ENCODE measurements around the gene PPP2R2B.
"Not testable (repeated sequence)": the region's sequence is repeated elsewhere in the genome, so short reads cannot be mapped to it uniquely, and the experiment has no call there.

Gene PPP2R2B

DNA sequence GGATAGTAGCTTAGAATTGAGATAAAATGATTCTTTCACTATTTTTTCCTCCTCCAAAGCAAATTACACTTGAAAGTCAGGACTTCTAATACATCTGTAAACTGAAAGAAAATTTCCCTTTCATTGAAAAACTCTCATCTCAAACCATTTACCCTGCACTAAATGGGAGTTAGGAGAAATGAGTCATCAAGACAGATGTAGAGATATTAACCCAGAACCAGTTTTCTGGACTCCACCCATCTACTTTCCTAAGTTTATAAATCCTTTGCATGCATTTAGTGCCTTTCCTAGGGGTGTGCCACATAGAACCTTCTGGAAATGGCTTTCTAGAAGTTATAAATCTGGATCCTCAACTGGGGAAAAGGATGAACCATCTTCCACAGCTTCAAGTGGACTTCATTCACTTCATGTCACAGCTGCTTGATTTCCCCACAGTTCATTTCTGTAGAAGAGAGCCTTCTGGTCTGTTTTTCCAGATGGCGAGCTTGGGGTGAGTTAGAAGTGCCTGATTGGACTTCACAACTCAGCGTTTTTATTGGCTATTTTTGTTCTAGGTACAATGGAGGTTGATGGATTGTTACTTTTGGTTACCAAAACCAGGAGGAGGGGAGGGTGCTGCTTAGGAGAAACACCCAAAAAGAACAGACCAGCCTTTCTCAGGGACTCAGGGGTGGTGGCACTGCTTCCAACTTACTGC, 290.1 kb downstream of the PPP2R2B start:
- no peak for DNase-seq

DNA sequence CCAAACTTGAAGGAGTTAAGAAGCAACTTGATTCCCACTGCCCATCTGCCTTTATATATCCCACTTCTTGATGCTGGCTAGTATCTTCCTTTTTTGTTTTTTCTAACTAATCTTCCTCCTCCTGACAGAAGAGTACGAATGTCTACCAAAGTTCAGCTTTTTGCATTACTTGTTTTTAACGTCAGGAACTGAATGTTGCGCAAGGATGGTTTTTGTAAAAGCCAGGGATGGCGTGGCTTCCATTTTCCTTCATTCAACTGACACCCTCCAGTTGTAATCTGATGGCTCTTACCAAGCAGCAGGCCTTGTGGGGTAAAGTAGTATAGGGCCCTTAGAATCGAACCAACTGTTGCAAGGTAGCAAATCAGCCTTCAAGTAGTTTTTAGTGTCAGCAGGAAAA, 291.8 kb downstream of the PPP2R2B start:
- no peak for DNase-seq

DNA sequence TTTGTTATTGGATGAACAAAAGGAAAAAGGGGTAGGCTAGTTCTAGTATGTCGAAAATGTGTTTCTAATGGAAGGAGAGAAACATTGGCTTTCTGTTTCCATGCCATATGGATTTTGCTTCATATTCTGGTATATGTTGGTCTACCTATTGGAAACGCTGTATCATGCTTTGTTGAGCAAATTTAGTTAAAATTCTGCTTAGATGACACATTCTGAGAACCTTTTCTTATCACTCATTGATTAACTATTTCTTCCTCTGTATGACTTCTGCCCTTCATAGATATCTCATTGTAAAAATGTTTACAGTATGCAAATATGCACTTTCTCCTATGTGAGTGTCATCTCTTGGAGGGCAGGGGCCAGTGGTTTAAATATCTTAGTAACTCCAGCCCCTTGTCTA, 293.8 kb downstream of the PPP2R2B start:
- DNase-seq: no peak

DNA sequence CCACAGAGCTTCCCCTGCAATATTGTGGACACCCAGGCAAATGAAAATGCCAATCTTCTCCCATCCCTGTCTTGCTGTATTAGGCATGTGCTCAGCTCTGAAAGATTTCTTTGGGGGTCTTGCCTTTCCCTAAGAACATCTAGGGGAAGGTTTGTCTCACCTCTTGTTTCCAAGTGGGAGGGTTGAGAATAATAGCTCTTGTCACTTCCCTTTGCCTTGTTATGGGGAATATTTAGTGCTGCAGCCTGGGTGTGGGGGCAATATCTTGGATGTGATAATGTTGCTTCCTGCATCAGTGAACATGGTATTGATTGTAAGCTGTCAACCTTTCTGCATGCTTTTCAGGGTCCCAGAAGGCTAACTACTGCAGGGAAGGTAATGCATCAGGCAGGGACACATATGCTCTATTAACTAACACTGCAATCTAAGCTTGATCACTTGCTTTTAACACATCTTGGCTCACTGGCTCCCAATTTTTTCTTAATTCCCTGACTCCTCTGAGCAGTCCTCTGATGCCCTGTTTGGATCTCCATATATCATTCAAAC, 296.4 kb downstream of the PPP2R2B start:
- no peak for DNase-seq

DNA sequence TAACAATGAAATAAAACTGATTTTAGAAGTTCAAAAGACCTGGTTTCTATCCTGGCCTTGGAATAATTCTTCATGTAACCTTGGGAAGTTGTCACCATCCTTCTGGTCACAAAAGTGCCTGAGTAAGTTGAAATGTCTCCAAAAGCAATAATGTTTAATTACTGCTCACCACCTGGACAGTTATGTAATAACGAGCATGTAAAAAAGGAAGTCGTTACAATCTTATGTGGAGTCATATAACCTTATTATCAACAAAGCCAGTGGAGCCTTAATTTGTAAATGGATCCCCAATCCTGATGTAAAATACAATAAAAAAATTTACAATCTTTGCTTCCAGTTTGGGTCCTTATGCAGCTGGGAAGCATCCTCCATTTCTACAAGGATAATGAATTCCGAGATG, 298.3 kb downstream of the PPP2R2B start:
- DNase-seq: no peak

DNA sequence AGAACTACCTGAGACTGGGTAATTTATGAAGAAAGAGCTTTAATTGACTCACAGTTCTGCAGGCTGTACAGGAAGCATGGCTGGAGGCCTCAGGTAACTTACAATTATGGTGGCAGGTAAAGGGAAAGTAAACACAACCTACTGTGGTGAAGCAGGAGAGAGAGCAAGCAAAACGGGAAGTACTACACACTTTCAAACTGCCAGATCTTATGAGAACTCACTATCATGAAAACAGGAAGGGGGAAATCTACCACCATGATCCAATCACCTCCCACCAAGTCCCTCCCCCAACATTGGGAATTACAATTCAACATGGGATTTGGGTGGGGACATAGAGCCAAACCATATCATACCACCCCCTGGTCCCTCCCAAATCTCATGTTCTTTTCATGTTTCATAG, 303.8 kb downstream of the PPP2R2B start:
- DNase-seq: no peak

DNA sequence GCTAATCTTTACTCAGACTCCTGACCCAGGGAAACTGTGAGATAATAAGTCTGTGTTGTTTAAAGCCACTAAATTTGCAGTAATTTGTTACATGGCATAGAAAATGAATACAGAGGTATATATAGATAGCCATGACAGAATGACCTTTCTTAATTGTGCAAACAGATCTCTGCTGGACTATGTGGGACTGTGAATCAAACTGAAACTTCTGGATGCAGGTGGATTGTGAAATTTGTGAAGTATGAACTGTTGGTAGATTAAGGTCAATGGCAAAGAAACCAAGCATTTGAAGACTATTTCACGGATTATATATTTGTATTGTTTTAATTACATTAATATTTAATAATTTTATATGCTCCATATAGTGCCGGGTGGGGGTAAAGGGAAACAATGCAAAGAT, 310.4 kb downstream of the PPP2R2B start:
- no peak for DNase-seq

DNA sequence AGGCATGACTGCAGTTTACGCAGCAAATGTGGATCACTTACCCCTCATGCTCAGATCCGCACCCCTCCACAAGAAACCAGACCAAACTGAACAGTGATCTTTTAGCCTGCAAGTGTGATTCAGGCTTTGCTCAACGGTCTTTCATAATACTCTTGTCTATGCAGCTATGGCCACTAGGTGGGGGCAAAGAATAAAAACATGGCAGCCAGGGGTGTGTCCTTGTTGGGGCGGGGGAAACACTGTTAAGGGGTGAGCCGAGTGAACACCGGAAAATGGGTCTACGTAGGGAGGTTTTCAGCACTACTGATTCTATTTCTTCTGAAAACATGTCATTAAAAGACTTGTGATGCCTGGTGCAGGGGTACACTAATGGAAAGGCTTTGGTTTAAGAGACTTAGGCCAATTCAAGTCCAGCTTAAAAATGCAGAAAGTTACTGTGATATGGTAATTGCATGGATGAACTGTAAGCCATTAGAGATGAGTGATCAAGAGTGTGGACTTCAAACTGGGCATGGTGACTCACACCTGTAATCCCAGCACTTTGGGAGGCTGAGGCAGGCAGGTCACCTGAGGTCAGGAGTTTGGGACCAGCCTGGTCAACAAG, 312.7 kb downstream of the PPP2R2B start:
- peak; percentile 4 for DNase-seq

DNA sequence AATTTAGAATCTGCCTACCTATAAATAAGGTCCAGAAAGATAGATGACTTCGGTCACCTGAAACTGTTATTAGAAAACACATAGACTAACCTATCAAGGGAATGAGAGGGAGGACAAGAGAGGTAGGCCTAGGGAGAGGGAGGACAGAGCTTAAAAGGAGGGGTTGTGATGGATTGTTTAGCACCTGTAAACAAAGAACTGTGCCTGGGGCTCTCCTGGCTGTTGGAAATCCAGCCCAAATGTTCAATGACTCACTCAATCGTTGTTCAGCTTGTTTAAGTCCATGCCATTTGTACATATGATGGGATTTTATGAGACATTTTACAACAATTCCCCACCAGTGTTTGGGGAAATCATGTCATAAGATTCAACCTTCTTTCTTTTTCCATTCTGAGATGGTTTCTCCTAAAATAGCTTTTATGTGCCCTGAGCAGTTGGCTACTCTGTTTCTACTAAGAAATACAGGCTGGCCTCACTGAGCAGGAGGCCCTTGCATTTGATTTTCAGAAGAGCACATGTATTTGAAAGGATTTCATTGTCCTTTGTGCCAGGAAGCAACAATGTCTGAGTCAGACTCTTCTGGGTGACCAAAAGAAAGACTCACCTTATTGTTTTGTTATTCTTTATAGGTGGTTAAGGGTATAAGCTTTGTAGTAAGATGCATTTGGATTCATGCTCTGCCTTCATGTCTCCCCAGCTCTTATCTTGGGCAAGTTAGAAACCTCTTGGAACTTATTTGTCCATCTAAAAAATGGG, 314.4 kb downstream of the PPP2R2B start:
- DNase-seq: no peak

DNA sequence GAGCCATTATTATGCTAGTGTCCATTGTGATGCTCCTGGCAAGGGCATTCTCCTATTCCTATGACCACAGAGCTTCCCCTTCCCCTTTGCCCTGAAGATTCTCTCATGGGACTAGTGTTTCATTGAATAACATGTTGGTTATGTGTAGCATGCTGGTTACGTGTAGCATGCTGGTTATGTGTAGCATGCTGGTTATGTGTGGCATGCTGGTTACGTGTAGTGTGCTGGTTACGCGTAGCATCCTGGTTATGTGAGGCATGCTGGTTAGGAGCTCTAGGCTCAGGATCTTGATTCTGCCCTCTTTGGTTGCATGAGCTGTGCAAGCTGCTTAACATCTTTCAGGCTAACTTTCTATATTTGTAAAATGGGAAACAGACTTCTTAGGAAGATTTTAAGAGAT, 316.1 kb downstream of the PPP2R2B start:
- no peak for DNase-seq

DNA sequence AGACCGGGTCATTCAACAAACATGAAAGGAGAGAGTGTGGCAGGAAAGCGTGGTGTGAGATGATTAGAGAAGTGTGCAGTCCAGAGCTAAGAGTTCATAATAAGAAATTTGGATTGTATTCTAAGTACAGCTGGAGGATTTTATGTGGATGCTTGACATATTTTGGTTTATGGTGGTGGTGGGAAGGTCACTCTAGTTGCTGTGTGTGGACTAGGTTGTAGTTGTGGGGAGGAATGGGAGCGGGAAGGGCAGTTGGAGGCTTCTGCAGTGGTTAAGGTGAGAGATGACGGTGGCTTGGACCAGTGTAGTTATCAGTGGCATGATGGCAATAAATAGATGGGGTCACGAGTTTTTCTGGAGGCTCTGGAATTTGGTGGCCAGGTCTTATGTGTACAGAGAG, 316.8 kb downstream of the PPP2R2B start:
- DNase-seq: no peak

DNA sequence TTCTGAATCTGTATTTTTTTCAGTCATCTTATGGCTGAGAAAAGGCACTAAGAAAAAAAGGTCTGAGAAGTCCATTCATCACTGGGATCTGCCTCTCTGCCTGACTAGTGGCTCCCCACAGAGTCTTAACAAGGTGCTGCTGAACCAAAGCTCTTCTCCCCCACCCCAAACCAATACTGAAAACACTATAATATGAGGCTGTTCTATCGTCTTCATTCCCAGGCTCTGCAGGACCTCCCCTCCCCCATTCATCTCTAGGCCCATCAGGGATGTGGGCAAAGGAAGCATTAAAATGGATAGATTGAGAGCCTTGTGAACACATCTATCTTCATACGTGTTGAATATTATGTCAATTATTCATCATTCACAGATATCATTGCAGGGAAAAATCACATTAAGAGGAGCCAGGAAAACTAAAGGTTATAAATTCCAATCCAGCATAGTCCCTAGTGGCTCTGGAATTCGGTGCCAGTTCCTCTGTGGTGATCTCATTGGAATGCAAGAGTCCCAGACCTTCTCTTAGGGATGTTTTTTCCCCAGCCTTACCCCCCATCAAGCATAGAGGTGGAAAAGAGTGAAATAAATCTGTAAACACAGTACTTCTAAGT, 318.2 kb downstream of the PPP2R2B start:
- no peak for DNase-seq

DNA sequence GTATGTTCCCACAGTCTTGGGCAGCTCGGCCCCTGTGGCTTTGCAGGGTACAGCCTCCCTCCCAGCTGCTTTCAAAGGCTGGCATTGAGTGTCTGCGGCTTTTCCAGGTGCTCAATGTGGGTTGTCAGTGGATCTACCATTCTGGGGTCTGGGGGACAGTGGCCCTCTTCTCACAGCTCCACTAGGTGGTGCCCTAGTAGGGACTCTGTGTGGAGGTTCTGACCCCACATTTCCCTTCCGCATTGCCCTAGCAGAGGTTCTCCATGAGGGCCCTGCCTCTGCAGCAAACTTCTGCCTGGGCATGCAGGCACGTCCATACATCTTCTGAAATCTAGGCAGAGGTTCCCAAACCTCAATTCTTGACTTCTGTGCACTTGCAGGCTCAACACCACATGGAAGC, 321.7 kb downstream of the PPP2R2B start:
- not testable (repeated sequence) for DNase-seq

DNA sequence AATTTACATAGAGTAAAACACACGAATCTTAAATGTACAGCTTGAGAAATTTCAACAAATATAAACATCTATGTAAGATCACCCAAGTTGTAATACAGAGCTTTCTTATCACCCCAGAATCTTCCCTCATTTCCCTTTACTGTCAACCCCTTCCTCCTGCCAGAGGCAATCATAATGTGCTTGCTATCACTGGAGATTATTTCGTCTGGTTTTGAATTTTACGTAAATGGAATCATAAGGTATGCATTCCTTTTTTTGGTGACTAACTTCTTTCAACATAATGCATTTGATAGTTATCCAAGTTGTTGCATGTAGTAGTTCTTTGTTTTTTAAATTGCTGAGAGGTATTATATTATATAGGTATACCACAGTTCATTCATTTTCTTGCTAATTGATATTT, 325.1 kb downstream of the PPP2R2B start:
- DNase-seq: no peak

DNA sequence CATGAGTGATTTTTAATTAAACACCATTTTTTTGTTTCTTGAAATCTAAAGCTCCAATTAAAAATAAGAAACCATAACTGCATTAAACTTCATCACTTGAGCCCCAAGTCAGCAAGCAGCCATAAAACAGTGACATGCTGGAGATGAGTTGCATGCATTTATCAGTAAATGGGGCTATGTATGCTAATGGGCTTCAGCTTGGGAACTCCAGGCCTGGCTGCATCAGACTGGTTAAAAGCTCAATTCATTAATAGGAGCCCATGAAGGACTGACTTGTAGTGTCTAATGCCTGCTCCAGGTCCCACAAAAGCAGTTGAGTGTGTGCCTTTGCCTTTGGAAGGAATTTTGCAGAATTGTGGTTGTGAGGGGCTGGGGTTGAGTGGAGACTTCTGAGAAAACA, 328.9 kb downstream of the PPP2R2B start:
- DNase-seq: no peak

DNA sequence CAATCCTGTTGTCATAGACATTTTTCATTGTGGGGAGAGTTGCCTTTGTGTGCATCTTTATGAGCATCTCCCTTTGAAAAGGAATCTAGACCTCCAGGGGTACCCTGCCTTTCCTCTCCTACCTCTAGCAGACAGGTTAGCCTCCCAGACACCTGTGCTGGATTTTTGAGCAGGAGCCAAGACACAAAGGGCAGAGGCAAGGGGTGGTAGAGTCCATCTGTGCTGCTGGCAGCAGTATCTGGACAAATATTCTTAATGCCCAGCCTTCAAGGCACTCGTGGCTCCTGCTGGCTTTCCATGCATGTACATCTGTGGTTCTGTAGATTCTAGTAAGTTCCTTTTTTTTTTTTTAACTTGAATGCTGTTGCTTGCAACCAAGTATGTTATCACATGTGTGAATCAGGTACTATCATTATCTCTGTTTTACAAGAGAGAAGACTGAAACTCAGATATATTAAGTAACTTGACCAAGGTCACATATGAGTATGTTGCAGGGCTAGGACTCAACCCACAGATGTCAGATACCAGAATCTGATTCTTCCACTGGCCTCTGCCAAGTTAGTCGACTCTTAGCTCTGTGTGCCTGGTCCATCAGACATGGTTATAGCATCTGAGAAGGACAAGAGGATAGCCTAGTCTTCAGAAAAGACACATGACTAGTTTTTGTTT, 329.6 kb downstream of the PPP2R2B start:
- no peak for DNase-seq

DNA sequence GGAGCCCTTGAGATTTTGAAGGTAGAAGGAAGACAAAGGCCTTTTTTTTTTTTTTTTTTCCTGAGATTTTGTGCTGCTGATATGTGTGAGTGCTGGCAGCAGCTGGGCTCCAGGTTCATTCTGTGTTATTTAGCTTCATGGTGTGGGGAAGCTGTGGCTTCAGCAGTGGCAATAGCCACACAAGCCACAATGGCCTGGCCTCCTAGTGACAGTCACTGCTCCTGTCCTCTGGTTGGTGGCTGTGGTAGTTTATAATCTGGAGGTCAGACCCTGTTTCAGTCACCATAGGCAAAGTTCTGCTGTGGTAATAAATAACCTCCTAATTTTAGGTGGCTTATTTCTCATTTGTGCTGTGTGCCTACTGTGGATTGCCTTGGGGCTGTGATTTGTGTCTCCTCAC, 334.3 kb downstream of the PPP2R2B start:
- DNase-seq: no peak

DNA sequence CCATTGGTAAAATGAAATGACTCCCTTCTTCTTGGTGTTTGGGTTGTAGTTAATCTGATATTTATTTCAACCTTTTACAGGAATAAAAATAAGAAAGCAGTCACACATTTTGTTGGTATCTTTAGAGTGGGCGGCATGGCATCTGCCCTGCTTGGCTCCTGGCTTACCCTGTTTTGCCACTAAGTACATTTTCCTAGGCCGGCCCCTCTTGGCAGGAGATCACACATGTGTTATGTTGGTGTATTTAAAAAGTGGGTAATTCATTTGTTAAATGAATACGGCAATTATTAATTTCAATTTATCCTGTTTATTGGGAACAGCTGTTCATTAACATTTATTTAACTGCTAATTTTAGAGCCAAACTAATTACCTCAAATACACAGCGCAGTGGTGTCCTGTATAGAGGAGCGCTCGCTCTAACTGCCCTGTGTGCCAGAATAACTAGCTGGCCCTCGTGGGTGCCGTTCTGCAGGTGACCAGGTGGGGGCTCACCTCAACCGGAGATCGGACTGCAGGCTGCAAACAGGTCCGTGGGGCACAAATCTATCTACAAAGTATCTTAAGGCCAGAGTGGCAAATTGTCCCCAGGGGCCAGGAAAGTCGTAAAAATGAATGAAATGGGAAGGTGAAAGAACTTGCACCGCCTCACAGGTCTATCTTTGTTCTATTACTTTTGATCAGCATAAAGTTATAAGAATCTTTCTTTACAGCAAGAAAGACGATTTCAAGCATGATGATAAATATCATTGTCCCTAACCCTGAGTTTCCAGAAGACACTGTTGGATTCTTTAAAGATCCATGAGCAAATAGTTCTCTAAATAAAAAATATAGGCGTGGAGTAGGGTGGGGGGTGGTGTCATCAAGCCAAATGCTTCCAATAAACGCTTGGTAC, 336.4 kb downstream of the PPP2R2B start:
- DNase-seq: peak; percentile 3

DNA sequence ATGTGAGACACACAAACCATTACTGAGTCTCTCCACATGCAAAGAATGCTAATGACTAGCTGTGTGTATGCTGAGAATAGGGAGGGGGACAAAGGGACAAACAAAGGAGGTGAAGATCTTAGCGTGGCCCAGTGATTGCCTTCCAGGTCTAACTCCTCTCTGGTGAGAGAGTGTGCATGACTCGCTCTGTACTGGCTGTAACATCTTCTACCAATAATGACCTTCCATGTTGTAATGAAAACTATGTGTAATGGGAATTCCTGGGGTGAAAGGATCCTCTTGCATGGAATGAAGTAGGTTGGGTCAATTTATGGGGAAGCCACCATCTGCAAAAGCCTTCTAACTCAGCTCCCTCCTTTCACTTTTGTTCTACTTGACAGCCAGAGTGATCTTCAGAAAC, 338.1 kb downstream of the PPP2R2B start:
- DNase-seq: no peak

DNA sequence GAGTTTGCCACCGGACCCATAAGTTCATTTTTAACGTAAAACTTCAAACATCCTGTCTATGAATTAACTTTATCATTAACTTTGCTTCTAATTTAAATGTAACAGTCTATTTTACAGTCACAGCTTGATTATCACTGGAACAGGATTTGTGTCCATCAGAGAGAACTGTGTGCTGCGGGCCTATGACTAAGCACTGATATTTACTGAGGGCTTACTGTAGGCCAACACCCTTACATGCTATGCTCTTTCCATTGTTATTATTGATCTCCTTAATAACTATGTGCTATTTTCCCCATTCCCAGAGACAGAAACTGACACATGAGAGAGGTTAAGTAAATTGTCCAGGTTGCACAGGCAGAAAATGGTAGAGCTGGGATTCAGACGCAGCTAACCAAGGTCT, 338.6 kb downstream of the PPP2R2B start:
- no peak for DNase-seq

DNA sequence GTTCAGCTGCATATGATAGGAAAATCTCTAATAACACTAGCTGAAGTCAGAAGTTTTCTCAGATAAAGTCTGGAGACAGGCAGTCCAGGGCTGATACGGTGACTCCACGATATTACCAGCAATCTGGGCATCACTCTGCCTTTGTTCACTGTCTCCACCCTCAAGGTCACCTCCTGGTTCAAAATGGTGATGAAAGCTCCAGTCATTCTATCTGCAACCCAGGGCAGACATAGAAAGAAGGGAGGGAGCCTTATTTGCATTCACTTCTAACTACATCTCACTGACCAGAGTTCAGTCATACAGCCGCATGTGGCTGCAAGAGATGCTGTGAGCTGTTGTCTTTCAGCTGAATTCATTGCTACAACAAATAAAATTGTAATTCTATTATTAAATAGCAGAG, 340.1 kb downstream of the PPP2R2B start:
- no peak for DNase-seq

DNA sequence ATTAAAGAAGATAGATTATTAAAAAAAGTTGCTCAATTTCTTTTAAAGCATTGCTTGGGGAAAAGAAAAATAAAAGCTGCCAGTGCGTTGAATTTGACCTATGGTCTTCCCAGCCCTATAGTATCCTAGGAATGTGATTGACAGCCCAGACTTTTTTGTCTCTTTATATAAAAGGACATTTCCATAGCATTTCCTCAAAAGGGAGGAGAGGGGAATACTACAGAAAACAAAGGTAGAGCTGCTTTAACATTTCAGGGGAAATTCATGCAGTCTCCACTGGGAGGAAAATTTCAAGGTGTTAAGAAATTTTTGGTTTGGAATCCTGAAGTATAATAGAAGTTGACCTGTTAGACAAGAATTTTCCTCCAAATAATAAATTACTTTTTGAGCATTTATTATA, 344.7 kb downstream of the PPP2R2B start:
- no peak for DNase-seq
